HFF-Myc (cell line): Measurements from ENCODE around the gene MAPRE3.
"Not testable (repeated sequence)": the region's sequence is repeated elsewhere in the genome, so short reads cannot be mapped to it uniquely, and the experiment has no call there.

Source experiments
- DNase-seq: peaks from one replicate; pipeline ENCODE4 v3.0.0-alpha.2; 2011; ENCODE audit warnings: low read depth; ENCODE audit errors: extremely low read depth
- H3K4me3 ChIP-seq: replicated peaks from 2 replicates; pipeline ENCODE4 v1.5.1; 2011; ENCODE audit warnings: low read depth, mild to moderate bottlenecking, control low read depth, low read length
- CTCF ChIP-seq: IDR thresholded peaks from 2 replicates; pipeline ENCODE4 v1.5.1; 2012; ENCODE audit warnings: mild to moderate bottlenecking, low read depth, low read length, control low read depth; ENCODE audit errors: missing control alignments

The MAPRE3 gene

GRCh38 chr2:27071277-27071989, 101.0 kb downstream of the MAPRE3 start, which contains the start of gene OST4:
TSS of gene OST4 (minus strand) at chr2:27071654.
- DNase-seq: peak; percentile 57
- H3K4me3 ChIP-seq: peak within 1 kb of the TSS; percentile 98
- TF ChIP-seq CTCF: no peak

GRCh38 chr2:27071990-27072830, 101.8 kb downstream of the MAPRE3 start:
- TF ChIP-seq CTCF: no peak
- peak overlapping the region; percentile 98 for H3K4me3 ChIP-seq
- peak; percentile 37 for DNase-seq

- DNase-seq: no peak
- H3K4me3 ChIP-seq: no peak overlapping the region; the same call in 1 of the 2 replicates
- no peak for TF ChIP-seq CTCF
Measured at GRCh38 chr2:27072920-27073319, 102.5 kb downstream of the MAPRE3 start.

GRCh38 chr2:27073782-27074181, 103.3 kb downstream of the MAPRE3 start:
- DNase-seq: no peak
- no peak overlapping the region for H3K4me3 ChIP-seq
- TF ChIP-seq CTCF: no peak

GRCh38 chr2:27074738-27075565, 104.5 kb downstream of the MAPRE3 start:
- no peak overlapping the region for H3K4me3 ChIP-seq
- no peak for DNase-seq
- TF ChIP-seq CTCF: no peak

GRCh38 chr2:27075566-27075871, 105.1 kb downstream of the MAPRE3 start:
- not testable (repeated sequence) for DNase-seq, H3K4me3 ChIP-seq

GRCh38 chr2:27076323-27076722, 105.9 kb downstream of the MAPRE3 start:
- DNase-seq: no peak
- TF ChIP-seq CTCF: no peak
- H3K4me3 ChIP-seq: no peak overlapping the region
